Neutrophil (primary cell): Measurements from ENCODE around the gene AOPEP.

ENCODE experiments used
- H3K27ac ChIP-seq: fragments of 200-600 bp; sonication (generic); 2 replicates; pipeline ENCODE4 v1.5.1; 2016; ENCODE audit warnings: mild to moderate bottlenecking, moderate library complexity
- H3K27me3 ChIP-seq: fragments of 200-600 bp; sonication (generic); 2 replicates; pipeline ENCODE4 v1.6.0; 2016; ENCODE audit warnings: mild to moderate bottlenecking
- H3K36me3 ChIP-seq: fragments of 200-600 bp; sonication (generic); 2 replicates; pipeline ENCODE4 v1.5.1; 2017
- H3K4me1 ChIP-seq, 2 experiments: fragments of 200-600 bp in 1 of 2; sonication (generic) in 1 of 2; 1 replicate in 1 of 2; 2 replicates in 1 of 2; pipeline versions ENCODE4 v1.5.1 to v1.6.1; 2013 to 2016; ENCODE audit warnings: low read depth in 1 of 2, low read length in 1 of 2, mild to moderate bottlenecking in 1 of 2, moderate library complexity in 1 of 2; ENCODE audit not compliant: control insufficient read depth in 1 of 2, insufficient read depth in 1 of 2
- H3K4me3 ChIP-seq, 2 experiments: fragments of 200-600 bp in 1 of 2; sonication (generic) in 1 of 2; 1 replicate in 1 of 2; 2 replicates in 1 of 2; pipeline ENCODE4 v1.5.1; 2013 to 2016; ENCODE audit warnings: low read depth in 1 of 2, low read length in 1 of 2, mild to moderate bottlenecking in 1 of 2, moderate library complexity in 1 of 2
- H3K9me3 ChIP-seq: fragments of 200-600 bp; sonication (generic); 2 replicates; pipeline ENCODE4 v1.5.1; 2016
- CTCF ChIP-seq: fragments of 200-600 bp; sonication (generic); IDR thresholded peaks from 2 replicates; pipeline ENCODE4 v1.5.1; 2016; ENCODE audit warnings: antibody characterized with exemption

The AOPEP gene

GRCh38 chr9:94725293-94725692 lies 1.2 kb upstream of the AOPEP start:
- no peak for TF ChIP-seq CTCF

GRCh38 chr9:94728719-94729118 lies 2.2 kb downstream of the AOPEP start:
- TF ChIP-seq CTCF, result no peak
- peaks cover 12% of the 10 kb centered on the region in 2 experiments for H3K4me1 ChIP-seq
- H3K36me3 ChIP-seq, result no peaks in the 10 kb centered on the region
- no peaks in the 10 kb centered on the region for H3K9me3 ChIP-seq
- no peaks in the 10 kb centered on the region for H3K27me3 ChIP-seq
- no peak overlapping the region for H3K4me3 ChIP-seq
- no peak overlapping the region for H3K27ac ChIP-seq

More at GRCh38 chr9:94725293-94725692, 1.2 kb upstream of the AOPEP start:
- peaks cover 12% of the 10 kb centered on the region in 2 experiments for H3K4me1 ChIP-seq
- no peaks in the 10 kb centered on the region for H3K27me3 ChIP-seq
- H3K27ac ChIP-seq, result no peak overlapping the region
- H3K9me3 ChIP-seq, result no peaks in the 10 kb centered on the region
- no peaks in the 10 kb centered on the region for H3K36me3 ChIP-seq
- no peak overlapping the region for H3K4me3 ChIP-seq

- Histone ChIP-seq H3K9me3 (no peaks in the 10 kb centered on the region), H3K27me3 (no peaks in the 10 kb centered on the region), H3K27ac (no peak overlapping the region), H3K4me1 (peaks cover 15 to 17% of the 10 kb centered on the region in 2 experiments), H3K36me3 (no peaks in the 10 kb centered on the region), H3K4me3 (no peak overlapping the region)
- TF ChIP-seq CTCF, result no peak
Observed at GRCh38 chr9:94729199-94729598, 2.7 kb downstream of the AOPEP start.

GRCh38 chr9:94734054-94734754 lies 7.7 kb downstream of the AOPEP start:
- H3K4me1 ChIP-seq, result peaks cover 8 to 9% of the 10 kb centered on the region in 2 experiments
- H3K27me3 ChIP-seq, result no peaks in the 10 kb centered on the region
- H3K9me3 ChIP-seq, result no peaks in the 10 kb centered on the region
- no peak overlapping the region for H3K27ac ChIP-seq
- no peak overlapping the region for H3K4me3 ChIP-seq
- no peaks in the 10 kb centered on the region for H3K36me3 ChIP-seq
- TF ChIP-seq CTCF, result no peak

GRCh38 chr9:94736759-94737158 lies 10.3 kb downstream of the AOPEP start:
- TF ChIP-seq CTCF, result no peak
- H3K27ac ChIP-seq, result no peak overlapping the region
- H3K36me3 ChIP-seq, result no peaks in the 10 kb centered on the region
- no peaks in the 10 kb centered on the region for H3K27me3 ChIP-seq
- peaks cover 8 to 9% of the 10 kb centered on the region in 2 experiments for H3K4me1 ChIP-seq
- no peaks in the 10 kb centered on the region for H3K9me3 ChIP-seq
- H3K4me3 ChIP-seq, result no peak overlapping the region
